Spleen (tissue), 7 donors: Measurements from ENCODE around the gene PTH1R.

ENCODE experiments used
- CTCF ChIP-seq, 11 experiments: fragments of 200-600 bp in 7 of 11; fragments of 450-650 bp in 4 of 11; sonication (generic) in 4 of 11; IDR thresholded peaks in 8 of 11; conservative IDR thresholded peaks in 3 of 11; 1 replicate in 7 of 11; 2 replicates in 4 of 11; pipeline versions ENCODE4 v1.4.0 to v1.8.0; 2016 to 2021; ENCODE audit warnings: antibody characterized with exemption in 11 of 11, inconsistent platforms in 4 of 11, mild to moderate bottlenecking in 1 of 11
- POLR2A ChIP-seq, 3 donors: fragments of 450-650 bp; IDR thresholded peaks; one replicate each; pipeline ENCODE4 v1.5.1; 2017; ENCODE audit warnings: antibody characterized with exemption in 3 of 3, mild to moderate bottlenecking in 1 of 3
- POLR2AphosphoS5 ChIP-seq, 3 donors: sonication (generic); formaldehyde crosslinking; IDR thresholded peaks; one replicate each; pipeline ENCODE4 v1.5.1; 2017; ENCODE audit warnings: antibody characterized with exemption in 3 of 3
- donor health status: DM: no; HTN: no; CAD: no; lungs with moderate emphysema.
- donor health status: DM: no; HTN: no; CAD: no.
- donor health status: DM: no; HTN: no; CAD: no.

- TF ChIP-seq CTCF (IDR thresholded peaks at IDR 0.05 in 8 of 11, conservative IDR thresholded peaks at IDR 0.05 in 3 of 11), result no peak
- no peak for TF ChIP-seq POLR2AphosphoS5 (IDR thresholded peaks at IDR 0.05)
- no peak for TF ChIP-seq POLR2A (IDR thresholded peaks at IDR 0.05)
These were observed 16.7 kb downstream of the PTH1R start for GRCh38 chr3:46894256-46894655.
